BJ (cell line): ENCODE data around the gene DOCK1. TPM values are rescaled to one million over a fixed set of nuclear protein-coding genes. Genes with fewer than 3 reads are reported as not detected.

Experiments
- CTCF ChIA-PET: fragments of 350-600 bp; formaldehyde crosslinking; extraction: SDS; loops from one replicate; lab custom pipeline; 2021; ENCODE audit warnings: antibody characterized with exemption, inconsistent platforms; lab: Yijun Ruan, JAX
- POLR2A ChIA-PET: fragments of 300-600 bp; sonication (Branson Sonifier 250); formaldehyde crosslinking; extraction: SDS; loops from one replicate; lab custom pipeline; 2021; ENCODE audit warnings: antibody characterized with exemption; lab: Charles Lee
- DNase-seq: peaks from one replicate; pipeline ENCODE4 v3.0.0-alpha.2; 2011; ENCODE audit warnings: low read depth
- H3K27me3 ChIP-seq: 2 replicates; pipeline ENCODE4 v1.6.0; 2011; ENCODE audit warnings: low read length; ENCODE audit not compliant: control insufficient read depth, insufficient read depth
- H3K36me3 ChIP-seq: 2 replicates; pipeline ENCODE4 v1.5.1; 2011; ENCODE audit warnings: low read length; ENCODE audit not compliant: control insufficient read depth, insufficient read depth
- H3K4me3 ChIP-seq: 2 replicates; pipeline ENCODE4 v1.5.1; 2011; ENCODE audit warnings: low read depth, mild to moderate bottlenecking, control low read depth, low read length
- polyA plus RNA-seq: library from polyadenylated mRNA; depleted of rRNA; stranded (reverse); fragments of >200 nt; gene quantifications from 2 replicates; pipeline ENCODE4 v1.2.3, GENCODE V29; 2011; rRNA removed
- TF ChIP-seq, protein P1 (sequence below): IDR thresholded peaks from 2 replicates; pipeline ENCODE4 v1.5.1; 2011; ENCODE audit warnings: low read depth, mild to moderate bottlenecking, control low read depth, inconsistent platforms, low read length, moderate library complexity; ENCODE audit not compliant: insufficient read depth

The DOCK1 gene
- polyA plus RNA-seq, 1 experiment: 20.0 TPM

DNA sequence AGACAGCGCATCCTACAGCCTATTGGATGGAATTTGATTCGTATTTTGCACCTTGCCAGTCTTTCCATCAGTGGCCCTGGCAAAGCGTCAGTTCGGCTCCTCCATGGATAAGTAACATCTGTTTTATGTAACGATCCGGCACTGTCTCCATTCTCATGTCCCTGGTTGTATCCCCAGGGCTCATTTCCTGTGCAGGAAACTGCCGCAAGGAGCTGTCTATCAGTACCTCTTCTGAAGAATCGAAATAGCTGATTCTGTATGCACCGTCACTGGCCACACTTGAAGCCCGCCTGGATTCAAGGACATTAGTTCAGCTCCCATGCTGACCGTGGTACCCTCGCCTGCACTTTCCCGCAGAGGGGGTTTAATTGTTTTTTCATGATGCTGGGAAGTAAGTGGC is 590.8 kb downstream of the DOCK1 start:
- no peaks in the 10 kb centered on the region for H3K27me3 ChIP-seq
- H3K36me3 ChIP-seq: no peaks in the 10 kb centered on the region
- TF ChIP-seq, protein P1, sequence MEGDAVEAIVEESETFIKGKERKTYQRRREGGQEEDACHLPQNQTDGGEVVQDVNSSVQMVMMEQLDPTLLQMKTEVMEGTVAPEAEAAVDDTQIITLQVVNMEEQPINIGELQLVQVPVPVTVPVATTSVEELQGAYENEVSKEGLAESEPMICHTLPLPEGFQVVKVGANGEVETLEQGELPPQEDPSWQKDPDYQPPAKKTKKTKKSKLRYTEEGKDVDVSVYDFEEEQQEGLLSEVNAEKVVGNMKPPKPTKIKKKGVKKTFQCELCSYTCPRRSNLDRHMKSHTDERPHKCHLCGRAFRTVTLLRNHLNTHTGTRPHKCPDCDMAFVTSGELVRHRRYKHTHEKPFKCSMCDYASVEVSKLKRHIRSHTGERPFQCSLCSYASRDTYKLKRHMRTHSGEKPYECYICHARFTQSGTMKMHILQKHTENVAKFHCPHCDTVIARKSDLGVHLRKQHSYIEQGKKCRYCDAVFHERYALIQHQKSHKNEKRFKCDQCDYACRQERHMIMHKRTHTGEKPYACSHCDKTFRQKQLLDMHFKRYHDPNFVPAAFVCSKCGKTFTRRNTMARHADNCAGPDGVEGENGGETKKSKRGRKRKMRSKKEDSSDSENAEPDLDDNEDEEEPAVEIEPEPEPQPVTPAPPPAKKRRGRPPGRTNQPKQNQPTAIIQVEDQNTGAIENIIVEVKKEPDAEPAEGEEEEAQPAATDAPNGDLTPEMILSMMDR: no peak
- no peak for DNase-seq
- ChIA-PET POLR2A (no interaction called here), CTCF (no interaction called here)
- H3K4me3 ChIP-seq: no peak overlapping the region

DNA sequence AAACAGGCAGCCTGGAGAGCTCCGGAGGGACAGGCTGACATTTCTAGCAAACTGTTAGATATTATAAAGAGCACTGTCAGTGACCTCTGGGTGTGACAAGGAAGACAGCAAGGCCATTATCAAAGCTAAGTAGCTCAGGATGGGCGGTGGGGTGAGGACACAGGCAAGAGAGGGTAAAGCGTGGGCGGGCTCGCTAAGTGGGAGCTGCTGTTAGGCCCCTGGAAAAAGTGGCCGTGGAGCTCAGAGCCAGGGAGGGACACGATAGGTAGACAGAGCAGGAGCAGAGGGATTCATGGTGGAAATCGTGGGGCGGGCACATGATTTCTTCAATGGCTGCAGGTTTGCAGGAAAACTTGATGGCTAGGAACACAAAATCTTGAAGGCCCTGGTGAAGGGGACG is 592.5 kb downstream of the DOCK1 start:
- POLR2A ChIA-PET: no interaction called here
- H3K4me3 ChIP-seq: no peak overlapping the region
- TF ChIP-seq, protein P1: no peak
- CTCF ChIA-PET: no interaction called here
- DNase-seq: no peak
- no peaks in the 10 kb centered on the region for H3K27me3 ChIP-seq
- H3K36me3 ChIP-seq: no peaks in the 10 kb centered on the region

DNA sequence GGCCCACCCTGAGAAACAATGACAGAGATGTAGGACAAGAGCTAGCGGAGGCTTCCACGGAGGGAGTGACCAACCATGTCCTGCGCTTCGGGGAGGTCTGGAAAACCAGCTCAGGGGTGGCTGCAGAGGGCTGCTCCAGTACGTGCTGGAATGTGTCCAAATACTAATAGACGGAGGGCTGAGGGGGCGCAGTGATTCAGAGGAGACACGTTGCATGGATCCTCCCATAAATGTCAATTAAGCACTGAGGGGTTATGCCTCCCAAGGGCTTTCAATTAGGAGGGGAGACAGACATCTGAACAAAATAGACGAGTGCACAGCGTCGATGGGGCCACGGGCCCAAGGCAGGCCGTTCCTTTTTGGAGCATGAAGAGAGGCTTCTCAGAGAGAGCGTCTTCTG is 592.9 kb downstream of the DOCK1 start:
- Histone ChIP-seq H3K4me3 (no peak overlapping the region), H3K27me3 (no peaks in the 10 kb centered on the region), H3K36me3 (no peaks in the 10 kb centered on the region)
- no peak for DNase-seq
- ChIA-PET CTCF (no interaction called here), POLR2A (no interaction called here)
- TF ChIP-seq, protein P1: no peak

DNA sequence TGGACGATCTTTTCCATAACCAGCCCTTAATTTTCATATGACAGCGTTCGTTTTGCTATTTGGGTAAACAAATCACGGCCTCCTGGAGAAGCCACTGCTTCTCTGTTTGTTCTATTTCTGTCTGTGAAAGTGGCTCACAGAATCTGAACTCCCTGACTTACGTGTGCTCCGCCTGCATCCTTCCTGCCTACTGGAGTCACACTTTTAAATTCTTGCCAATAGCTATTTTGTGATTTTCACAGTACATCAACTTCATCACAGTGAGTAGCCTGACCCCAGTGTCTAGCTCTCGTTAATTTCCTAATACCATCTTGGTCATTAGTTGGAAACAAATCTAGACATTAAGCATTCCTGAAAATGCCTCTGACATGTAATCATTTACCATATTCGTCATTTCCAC is 594.9 kb downstream of the DOCK1 start:
- Histone ChIP-seq H3K4me3 (no peak overlapping the region), H3K36me3 (no peaks in the 10 kb centered on the region), H3K27me3 (no peaks in the 10 kb centered on the region)
- TF ChIP-seq, protein P1: no peak
- POLR2A ChIA-PET: interaction anchor here (0.5 kb wide), 1 partner anchor 9 kb away, joined by 4 read pairs; no protein-coding TSS in a partner anchor
- no peak for DNase-seq
- CTCF ChIA-PET: no interaction called here

Other genes starting within 250 kb of the DOCK1 start
- not detected in 2 replicates for gene C10orf90, start 234.7 kb upstream of the DOCK1 start, polyA plus RNA-seq